Loucy (cell line): ENCODE results near the gene TMEM179.

ENCODE experiments used
- H2AFZ ChIP-seq: fragments of 200-600 bp; sonication (generic); 2 replicates; pipeline ENCODE4 v1.6.0; 2016; ENCODE audit warnings: antibody characterized with exemption, mild to moderate bottlenecking, low read length, moderate library complexity
- H3F3A ChIP-seq: fragments of 200-600 bp; 2 replicates; pipeline ENCODE4 v1.6.0; 2016; ENCODE audit warnings: antibody characterized with exemption, low read depth, mild to moderate bottlenecking
- H3K27me3 ChIP-seq: fragments of 200-600 bp; sonication (generic); 2 replicates; pipeline ENCODE4 v1.6.1; 2014; ENCODE audit warnings: low read length, mild to moderate bottlenecking; ENCODE audit not compliant: insufficient read depth, poor library complexity, severe bottlenecking
- H3K36me3 ChIP-seq: fragments of 200-600 bp; sonication (generic); 2 replicates; pipeline ENCODE4 v1.6.1; 2016; ENCODE audit warnings: low read length; ENCODE audit not compliant: insufficient read depth
- H3K4me1 ChIP-seq: fragments of 200-600 bp; sonication (generic); 2 replicates; pipeline ENCODE4 v1.5.1; 2014; ENCODE audit warnings: low read length, mild to moderate bottlenecking; ENCODE audit not compliant: insufficient read depth, poor library complexity, severe bottlenecking
- H3K4me2 ChIP-seq: fragments of 200-600 bp; sonication (generic); 2 replicates; pipeline ENCODE4 v1.6.0; 2014; ENCODE audit warnings: antibody characterized with exemption, low read length, low read depth, mild to moderate bottlenecking; ENCODE audit not compliant: poor library complexity, severe bottlenecking
- H3K4me3 ChIP-seq: fragments of 200-600 bp; sonication (generic); 2 replicates; pipeline ENCODE4 v1.5.1; 2014; ENCODE audit warnings: low read length, mild to moderate bottlenecking, mixed read lengths; ENCODE audit not compliant: poor library complexity, severe bottlenecking
- H3K79me2 ChIP-seq: fragments of 200-600 bp; sonication (generic); 2 replicates; pipeline ENCODE4 v1.6.1; 2014; ENCODE audit warnings: low read length; ENCODE audit not compliant: insufficient read depth
- H3K9ac ChIP-seq: fragments of 200-600 bp; sonication (generic); 2 replicates; pipeline ENCODE4 v1.6.0; 2014; ENCODE audit warnings: mild to moderate bottlenecking, low read depth, low read length, moderate library complexity; ENCODE audit not compliant: poor library complexity, severe bottlenecking
- H3K9me2 ChIP-seq: fragments of 200-600 bp; sonication (generic); replicated peaks from 2 replicates; pipeline ENCODE4 v1.6.1; 2016; ENCODE audit warnings: low read depth, low read length, mixed read lengths
- H3K9me3 ChIP-seq: fragments of 200-600 bp; sonication (generic); 2 replicates; pipeline ENCODE4 v1.6.1; 2014; ENCODE audit warnings: mild to moderate bottlenecking, antibody characterized with exemption, low read length, low read depth; ENCODE audit not compliant: insufficient read depth
- H4K20me1 ChIP-seq: fragments of 200-600 bp; sonication (generic); 2 replicates; pipeline ENCODE4 v1.6.0; 2014; ENCODE audit warnings: antibody characterized with exemption, low read length, mild to moderate bottlenecking; ENCODE audit not compliant: insufficient read depth, poor library complexity, severe bottlenecking
- EZH2phosphoT487 ChIP-seq: fragments of 200-600 bp; IDR thresholded peaks from 2 replicates; pipeline ENCODE4 v1.6.1; 2018; ENCODE audit warnings: antibody characterized with exemption, mild to moderate bottlenecking, moderate library complexity, borderline replicate concordance
- TF ChIP-seq, protein P1 (sequence below): fragments of 200-600 bp; sonication (generic); conservative IDR thresholded peaks from 2 replicates; pipeline ENCODE4 v1.5.1; 2014; ENCODE audit warnings: mild to moderate bottlenecking, antibody characterized with exemption, low read length

Gene TMEM179

GRCh38 chr14:104545151-104545941, 59.2 kb downstream of the TMEM179 start:
- H3K4me2 ChIP-seq = no peak overlapping the region
- H3K9me3 ChIP-seq = no peaks in the 10 kb centered on the region
- no peak overlapping the region for H3K9ac ChIP-seq
- H3K79me2 ChIP-seq = no peaks in the 10 kb centered on the region
- no peaks in the 10 kb centered on the region for H3F3A ChIP-seq
- no peak overlapping the region for H2AFZ ChIP-seq
- no peak for TF ChIP-seq EZH2phosphoT487
- TF ChIP-seq, protein P1, sequence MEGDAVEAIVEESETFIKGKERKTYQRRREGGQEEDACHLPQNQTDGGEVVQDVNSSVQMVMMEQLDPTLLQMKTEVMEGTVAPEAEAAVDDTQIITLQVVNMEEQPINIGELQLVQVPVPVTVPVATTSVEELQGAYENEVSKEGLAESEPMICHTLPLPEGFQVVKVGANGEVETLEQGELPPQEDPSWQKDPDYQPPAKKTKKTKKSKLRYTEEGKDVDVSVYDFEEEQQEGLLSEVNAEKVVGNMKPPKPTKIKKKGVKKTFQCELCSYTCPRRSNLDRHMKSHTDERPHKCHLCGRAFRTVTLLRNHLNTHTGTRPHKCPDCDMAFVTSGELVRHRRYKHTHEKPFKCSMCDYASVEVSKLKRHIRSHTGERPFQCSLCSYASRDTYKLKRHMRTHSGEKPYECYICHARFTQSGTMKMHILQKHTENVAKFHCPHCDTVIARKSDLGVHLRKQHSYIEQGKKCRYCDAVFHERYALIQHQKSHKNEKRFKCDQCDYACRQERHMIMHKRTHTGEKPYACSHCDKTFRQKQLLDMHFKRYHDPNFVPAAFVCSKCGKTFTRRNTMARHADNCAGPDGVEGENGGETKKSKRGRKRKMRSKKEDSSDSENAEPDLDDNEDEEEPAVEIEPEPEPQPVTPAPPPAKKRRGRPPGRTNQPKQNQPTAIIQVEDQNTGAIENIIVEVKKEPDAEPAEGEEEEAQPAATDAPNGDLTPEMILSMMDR = no peak
- H3K4me3 ChIP-seq = no peak overlapping the region
- H3K4me1 ChIP-seq = no peaks in the 10 kb centered on the region
- no peaks in the 10 kb centered on the region for H4K20me1 ChIP-seq
- H3K9me2 ChIP-seq = no peaks in the 10 kb centered on the region
- H3K27me3 ChIP-seq = no peaks in the 10 kb centered on the region
- no peaks in the 10 kb centered on the region for H3K36me3 ChIP-seq

- no peaks in the 10 kb centered on the region for H3F3A ChIP-seq
- no peak overlapping the region for H3K4me3 ChIP-seq
- H3K79me2 ChIP-seq = no peaks in the 10 kb centered on the region
- H3K4me2 ChIP-seq = no peak overlapping the region
- H3K36me3 ChIP-seq = no peaks in the 10 kb centered on the region
- H3K4me1 ChIP-seq = no peaks in the 10 kb centered on the region
- TF ChIP-seq, protein P1 = no peak
- no peak for TF ChIP-seq EZH2phosphoT487
- H3K9ac ChIP-seq = no peak overlapping the region
- no peaks in the 10 kb centered on the region for H3K27me3 ChIP-seq
- H2AFZ ChIP-seq = no peak overlapping the region
- no peaks in the 10 kb centered on the region for H3K9me3 ChIP-seq
- H4K20me1 ChIP-seq = no peaks in the 10 kb centered on the region
- H3K9me2 ChIP-seq = no peaks in the 10 kb centered on the region
These were observed 60.1 kb downstream of the TMEM179 start for GRCh38 chr14:104544362-104544961.

DNA sequence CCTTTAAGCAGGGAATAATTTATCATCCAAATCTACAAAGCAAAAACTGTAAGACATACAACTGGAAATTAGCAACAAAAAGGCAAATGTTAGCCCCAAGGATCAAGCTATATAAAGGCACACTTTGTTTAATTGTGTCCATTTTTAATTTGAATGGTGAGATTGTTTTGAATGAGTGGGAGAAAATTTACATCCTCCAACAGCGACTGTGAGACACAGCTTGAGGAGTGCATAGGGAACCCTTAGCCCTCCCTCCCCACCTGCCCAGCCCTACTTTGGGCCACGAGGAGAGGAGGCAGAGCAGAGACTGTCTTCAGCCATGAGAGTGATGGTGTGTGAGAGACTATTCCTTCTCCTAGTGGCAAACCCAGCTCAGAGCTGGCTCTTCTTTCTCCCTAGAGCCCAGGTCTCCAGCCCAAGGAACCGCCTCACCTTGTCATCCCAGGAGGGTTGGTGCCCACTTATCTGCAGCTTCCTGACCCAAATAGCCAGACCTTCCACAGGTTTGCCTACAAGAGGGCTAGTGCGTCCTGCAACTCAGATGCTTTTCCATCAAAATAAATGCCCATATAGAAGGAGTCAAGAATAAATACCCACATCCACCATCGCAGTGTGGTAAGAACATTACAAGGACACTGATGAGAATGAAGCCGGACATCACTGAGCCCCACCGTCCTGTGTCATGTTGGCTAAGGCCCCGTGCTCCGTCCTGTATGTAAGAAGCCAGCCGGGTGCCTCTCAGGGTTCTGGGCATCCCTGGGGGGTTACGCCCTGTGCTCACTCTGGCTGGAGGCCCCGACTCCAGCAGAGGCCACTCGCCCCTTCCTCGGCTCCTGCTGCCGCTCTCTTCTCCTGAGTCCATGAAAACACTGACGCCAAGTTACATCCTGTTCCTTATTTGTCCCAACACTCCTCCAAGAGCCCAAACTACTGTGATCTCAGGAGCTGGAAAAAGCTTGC, 61.4 kb downstream of the TMEM179 start:
- Histone ChIP-seq H3K27me3 (no peaks in the 10 kb centered on the region), H3K9ac (no peak overlapping the region), H3K4me2 (no peak overlapping the region), H3K36me3 (no peaks in the 10 kb centered on the region), H3K79me2 (no peaks in the 10 kb centered on the region), H3K4me1 (no peaks in the 10 kb centered on the region), H3F3A (no peaks in the 10 kb centered on the region), H3K9me2 (no peaks in the 10 kb centered on the region), H2AFZ (no peak overlapping the region), H3K9me3 (no peaks in the 10 kb centered on the region), H4K20me1 (no peaks in the 10 kb centered on the region), H3K4me3 (no peak overlapping the region)
- TF ChIP-seq, protein P1 = no peak
- TF ChIP-seq EZH2phosphoT487 = no peak
